Measurements from ENCODE around the gene MAGIX.

- TF ChIP-seq POLR2A (IDR thresholded peaks at IDR 0.05; ENCODE audit: low read depth, low read length) (no peak), CTCF (conservative IDR thresholded peaks at IDR 0.05; ENCODE audit: low read depth, low read length) (no peak), SMC3 (IDR thresholded peaks at IDR 0.05; ENCODE audit: low read depth, low read length) (no peak), MAZ (IDR thresholded peaks at IDR 0.05; ENCODE audit: borderline replicate concordance, low read depth, low read length) (no peak), CHD1 (IDR thresholded peaks at IDR 0.05; ENCODE audit: low read depth, low read length) (no peak), MAFK (IDR thresholded peaks at IDR 0.05; ENCODE audit: low read depth, low read length) (no peak)
- TF ChIP-seq, protein P1, sequence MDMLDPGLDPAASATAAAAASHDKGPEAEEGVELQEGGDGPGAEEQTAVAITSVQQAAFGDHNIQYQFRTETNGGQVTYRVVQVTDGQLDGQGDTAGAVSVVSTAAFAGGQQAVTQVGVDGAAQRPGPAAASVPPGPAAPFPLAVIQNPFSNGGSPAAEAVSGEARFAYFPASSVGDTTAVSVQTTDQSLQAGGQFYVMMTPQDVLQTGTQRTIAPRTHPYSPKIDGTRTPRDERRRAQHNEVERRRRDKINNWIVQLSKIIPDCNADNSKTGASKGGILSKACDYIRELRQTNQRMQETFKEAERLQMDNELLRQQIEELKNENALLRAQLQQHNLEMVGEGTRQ (IDR thresholded peaks at IDR 0.05; ENCODE audit: low read depth, low read length): no peak
These were observed 47.8 kb downstream of the MAGIX start for GRCh38 chrX:49210406-49210805.
